ENCODE data around the gene TSPAN14. TPM values are rescaled to one million over a fixed set of nuclear protein-coding genes. Genes with fewer than 3 reads are reported as not detected.

TSPAN14 gene
- total RNA-seq, 3 donors from 2014 or later (not counting 1 experiment from before 2014, with no cell fraction given): 126 to 180 (median 173) TPM

- no peaks in the 10 kb centered on the region for H3K27me3 Mint-ChIP-seq (ENCODE audit: low read depth in 2 of 2)
- H3K9me3 Mint-ChIP-seq: no peaks in the 10 kb centered on the region
- TF ChIP-seq CTCF (IDR thresholded peaks at IDR 0.05): no peak
- no peaks in the 10 kb centered on the region for H3K36me3 Mint-ChIP-seq
- no peak overlapping the region for H3K4me3 ChIP-seq (ENCODE audit: low read length)
- DNase-seq (no peak), ATAC-seq (no peak)
- no peaks in the 10 kb centered on the region for H3K36me3 ChIP-seq (ENCODE audit: control insufficient read depth, insufficient read depth, low read length)
- no peaks in the 10 kb centered on the region for H3K9me3 ChIP-seq (ENCODE audit: control insufficient read depth, insufficient read depth, low read length)
- 88% methylated on average over 5 of the region's 5 CpGs for WGBS (ENCODE audit: insufficient coverage)
- H3K4me3 Mint-ChIP-seq: no peak overlapping the region
- H3K27ac Mint-ChIP-seq: no peak overlapping the region
- no peak overlapping the region for H3K27ac ChIP-seq (ENCODE audit: low read length)
- intact Hi-C loops (cut with micrococcal nuclease): no loop called here
- H3K4me1 Mint-ChIP-seq: no peaks in the 10 kb centered on the region
- peaks cover 4% of the 10 kb centered on the region for H3K4me1 ChIP-seq (ENCODE audit: control insufficient read depth, insufficient read depth, low read length)
- no peaks in the 10 kb centered on the region for H3K27me3 ChIP-seq (ENCODE audit: control insufficient read depth, insufficient read depth, low read length)
These were observed 32.9 kb upstream of the TSPAN14 start for GRCh38 chr10:80421050-80421706.

- TF ChIP-seq CTCF (IDR thresholded peaks at IDR 0.05): no peak
- Mint-ChIP-seq H3K4me3 (no peak overlapping the region), H3K27me3 (ENCODE audit: low read depth in 2 of 2) (no peaks in the 10 kb centered on the region), H3K27ac (no peak overlapping the region), H3K9me3 (no peaks in the 10 kb centered on the region), H3K4me1 (no peaks in the 10 kb centered on the region), H3K36me3 (no peaks in the 10 kb centered on the region)
- intact Hi-C loops (cut with micrococcal nuclease): no loop called here
- DNase-seq (no peak), ATAC-seq (no peak)
- Histone ChIP-seq H3K4me1 (ENCODE audit: control insufficient read depth, insufficient read depth, low read length) (peaks cover 4% of the 10 kb centered on the region), H3K9me3 (ENCODE audit: control insufficient read depth, insufficient read depth, low read length) (no peaks in the 10 kb centered on the region), H3K27me3 (ENCODE audit: control insufficient read depth, insufficient read depth, low read length) (no peaks in the 10 kb centered on the region), H3K36me3 (ENCODE audit: control insufficient read depth, insufficient read depth, low read length) (no peaks in the 10 kb centered on the region), H3K4me3 (ENCODE audit: low read length) (no peak overlapping the region), H3K27ac (ENCODE audit: low read length) (no peak overlapping the region)
- WGBS (ENCODE audit: insufficient coverage): 69% methylated on average over 7 of the region's 8 CpGs
These were observed 32.2 kb upstream of the TSPAN14 start for GRCh38 chr10:80421707-80422536.

- intact Hi-C loops (cut with micrococcal nuclease): no loop called here
- H3K4me1 Mint-ChIP-seq: no peaks in the 10 kb centered on the region
- H3K27ac ChIP-seq (ENCODE audit: low read length): no peak overlapping the region
- WGBS (ENCODE audit: insufficient coverage): 80% methylated on average over 2 of the region's 2 CpGs
- H3K4me3 ChIP-seq (ENCODE audit: low read length): no peak overlapping the region
- no peaks in the 10 kb centered on the region for H3K27me3 ChIP-seq (ENCODE audit: control insufficient read depth, insufficient read depth, low read length)
- no peak for TF ChIP-seq CTCF (IDR thresholded peaks at IDR 0.05)
- no peaks in the 10 kb centered on the region for H3K9me3 Mint-ChIP-seq
- DNase-seq: no peak
- H3K27ac Mint-ChIP-seq: no peak overlapping the region
- H3K27me3 Mint-ChIP-seq (ENCODE audit: low read depth in 2 of 2): no peaks in the 10 kb centered on the region
- H3K36me3 Mint-ChIP-seq: no peaks in the 10 kb centered on the region
- ATAC-seq: no peak
- H3K4me1 ChIP-seq (ENCODE audit: control insufficient read depth, insufficient read depth, low read length): peaks cover 4% of the 10 kb centered on the region
- H3K4me3 Mint-ChIP-seq: no peak overlapping the region
- H3K36me3 ChIP-seq (ENCODE audit: control insufficient read depth, insufficient read depth, low read length): no peaks in the 10 kb centered on the region
- no peaks in the 10 kb centered on the region for H3K9me3 ChIP-seq (ENCODE audit: control insufficient read depth, insufficient read depth, low read length)
These were observed 28.2 kb upstream of the TSPAN14 start for GRCh38 chr10:80425901-80426300.
